Measurements from ENCODE around the gene ZNF880. TPM values are rescaled to one million over a fixed set of nuclear protein-coding genes. Genes with fewer than 3 reads are reported as not detected.

ZNF880 gene
- total RNA-seq = 20.9 and 25.3 TPM in 2 replicates
- polyA plus RNA-seq = 19.5 and 24.7 TPM in 2 replicates

DNA sequence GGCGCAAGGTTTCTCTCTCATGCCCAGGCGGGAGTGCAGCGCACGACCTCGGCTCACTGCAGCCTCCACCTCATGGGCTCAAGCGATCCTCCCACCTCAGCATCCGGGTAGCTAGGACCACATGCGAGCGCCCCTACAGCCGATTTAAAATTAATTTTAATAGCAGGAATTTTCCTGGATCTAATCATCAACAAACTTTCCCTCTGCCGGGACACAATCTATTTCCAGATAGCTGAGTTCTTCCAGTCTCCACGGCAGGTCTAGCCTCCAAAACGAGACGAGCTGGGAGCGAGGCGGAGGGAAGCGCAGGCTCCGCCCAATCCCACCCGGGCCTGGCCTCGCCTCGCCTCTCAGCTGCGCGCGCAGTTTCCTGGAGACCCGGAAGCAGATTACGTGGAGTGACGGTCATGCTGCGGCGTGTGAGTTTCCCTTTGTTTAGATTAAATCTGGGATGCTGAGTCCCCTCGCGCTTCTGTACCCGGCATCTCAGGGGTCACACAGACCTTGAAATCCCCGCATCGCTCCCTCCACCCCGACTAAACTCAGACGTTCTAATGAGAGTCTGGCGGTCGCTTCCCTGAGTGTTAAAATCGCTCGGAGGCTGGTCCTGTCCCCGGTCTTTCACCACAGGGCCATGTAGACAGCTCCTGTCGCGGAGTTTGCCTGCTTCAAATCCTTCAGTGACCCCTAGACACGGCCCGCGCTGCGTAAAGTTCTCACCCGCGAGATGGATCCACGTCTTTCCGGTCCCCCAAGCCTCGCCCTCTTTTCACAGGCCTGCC, at the start of gene ZNF880:
Gene ZNF880, plus strand, starts transcription at position 365 of the 782 bp plus-strand sequence. Its CDS starts 43 bp downstream, at position 408.
- Histone ChIP-seq H3K27me3 (no peaks in the 10 kb centered on the region), H3K4me1 (ENCODE audit: low read depth) (no peaks in the 10 kb centered on the region), H3K36me3 (peaks cover 18% of the 10 kb centered on the region), H3K4me3 (peak within 1 kb of the TSS; percentile 50), H3K27ac (peak within 1 kb of the TSS; percentile 96), H3K9me3 (ENCODE audit: low read depth) (peaks cover 7% of the 10 kb centered on the region)
- DNase-seq (ENCODE audit: low read depth in 1 of 2, low spot score in 1 of 2) = peak; percentile 89 to 96
- TF ChIP-seq, protein P1, sequence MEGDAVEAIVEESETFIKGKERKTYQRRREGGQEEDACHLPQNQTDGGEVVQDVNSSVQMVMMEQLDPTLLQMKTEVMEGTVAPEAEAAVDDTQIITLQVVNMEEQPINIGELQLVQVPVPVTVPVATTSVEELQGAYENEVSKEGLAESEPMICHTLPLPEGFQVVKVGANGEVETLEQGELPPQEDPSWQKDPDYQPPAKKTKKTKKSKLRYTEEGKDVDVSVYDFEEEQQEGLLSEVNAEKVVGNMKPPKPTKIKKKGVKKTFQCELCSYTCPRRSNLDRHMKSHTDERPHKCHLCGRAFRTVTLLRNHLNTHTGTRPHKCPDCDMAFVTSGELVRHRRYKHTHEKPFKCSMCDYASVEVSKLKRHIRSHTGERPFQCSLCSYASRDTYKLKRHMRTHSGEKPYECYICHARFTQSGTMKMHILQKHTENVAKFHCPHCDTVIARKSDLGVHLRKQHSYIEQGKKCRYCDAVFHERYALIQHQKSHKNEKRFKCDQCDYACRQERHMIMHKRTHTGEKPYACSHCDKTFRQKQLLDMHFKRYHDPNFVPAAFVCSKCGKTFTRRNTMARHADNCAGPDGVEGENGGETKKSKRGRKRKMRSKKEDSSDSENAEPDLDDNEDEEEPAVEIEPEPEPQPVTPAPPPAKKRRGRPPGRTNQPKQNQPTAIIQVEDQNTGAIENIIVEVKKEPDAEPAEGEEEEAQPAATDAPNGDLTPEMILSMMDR (IDR thresholded peaks at IDR 0.05; ENCODE audit: low read depth, low read length) = no peak

DNA sequence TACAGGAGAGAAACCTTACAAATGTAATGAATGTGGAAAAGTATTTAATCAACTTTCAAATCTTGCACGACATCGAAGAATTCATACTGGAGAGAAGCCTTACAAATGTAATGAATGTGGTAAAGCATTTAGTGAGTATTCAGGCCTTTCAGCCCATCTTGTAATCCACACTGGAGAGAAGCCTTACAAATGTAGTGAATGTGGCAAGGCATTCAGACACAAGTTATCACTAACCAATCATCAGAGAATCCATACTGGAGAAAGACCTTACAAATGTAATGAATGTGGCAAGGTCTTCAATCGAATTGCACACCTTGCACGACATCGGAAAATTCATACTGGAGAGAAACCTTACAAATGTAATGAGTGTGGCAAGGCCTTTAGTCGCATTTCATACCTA, 47.3 kb upstream of the ZNF880 start:
- Histone ChIP-seq H3K27me3 (no peaks in the 10 kb centered on the region), H3K4me1 (ENCODE audit: low read depth) (no peaks in the 10 kb centered on the region), H3K27ac (no peak overlapping the region), H3K36me3 (peaks cover 51% of the 10 kb centered on the region), H3K4me3 (no peak overlapping the region), H3K9me3 (ENCODE audit: low read depth) (peaks cover 13% of the 10 kb centered on the region)
- TF ChIP-seq, protein P1 (IDR thresholded peaks at IDR 0.05; ENCODE audit: low read depth, low read length) = no peak
- DNase-seq (ENCODE audit: low read depth in 1 of 2, low spot score in 1 of 2) = no peak

DNA sequence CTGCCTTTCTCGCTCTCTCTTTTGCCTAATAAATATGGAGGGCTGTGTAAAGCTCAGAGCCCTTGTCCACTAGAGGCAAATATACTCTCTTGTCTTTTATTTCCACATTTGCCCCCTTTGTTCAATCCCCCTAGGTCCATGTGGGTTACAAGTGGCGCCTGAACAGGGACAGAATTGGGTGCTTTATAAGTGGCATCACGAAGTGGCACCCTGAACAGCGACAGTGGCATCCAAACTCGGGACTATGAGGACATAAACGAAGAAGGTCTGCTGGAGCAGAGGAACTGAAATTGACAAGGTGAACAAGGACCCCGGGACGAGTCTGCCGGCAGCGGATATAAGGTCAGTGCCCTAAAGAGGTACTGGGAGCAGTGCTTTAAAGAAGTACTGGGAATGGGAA, 38.0 kb upstream of the ZNF880 start:
- H3K4me3 ChIP-seq = no peak overlapping the region
- TF ChIP-seq, protein P1 (IDR thresholded peaks at IDR 0.05; ENCODE audit: low read depth, low read length) = no peak
- H3K27ac ChIP-seq = no peak overlapping the region
- H3K4me1 ChIP-seq (ENCODE audit: low read depth) = no peaks in the 10 kb centered on the region
- no peaks in the 10 kb centered on the region for H3K27me3 ChIP-seq
- peak in 1 of 2 donors; percentile 20 for DNase-seq (ENCODE audit: low read depth in 1 of 2, low spot score in 1 of 2)
- H3K9me3 ChIP-seq (ENCODE audit: low read depth) = peaks cover 3% of the 10 kb centered on the region
- no peaks in the 10 kb centered on the region for H3K36me3 ChIP-seq

DNA sequence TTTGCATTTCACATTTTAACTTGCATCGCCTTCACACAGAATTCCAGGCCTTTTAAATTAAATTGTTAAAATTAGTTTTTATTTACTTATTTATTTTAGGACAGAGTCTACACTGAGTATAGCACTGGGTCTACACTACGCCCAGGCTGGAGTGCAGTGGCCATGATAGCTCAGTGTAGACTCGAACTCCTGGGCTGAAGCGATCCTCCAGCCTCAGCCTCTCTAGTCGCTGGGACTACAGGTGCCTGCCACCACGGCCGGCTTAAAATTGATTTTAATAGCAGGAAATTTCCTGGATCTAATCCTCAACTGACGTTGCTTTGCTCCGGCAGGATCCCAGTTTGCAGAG, 34.0 kb upstream of the ZNF880 start:
- Histone ChIP-seq H3K4me3 (peak overlapping the region; percentile 70), H3K4me1 (ENCODE audit: low read depth) (peaks cover 14% of the 10 kb centered on the region), H3K27ac (peak overlapping the region; percentile 92), H3K27me3 (no peaks in the 10 kb centered on the region), H3K9me3 (ENCODE audit: low read depth) (peaks cover 3% of the 10 kb centered on the region), H3K36me3 (no peaks in the 10 kb centered on the region)
- TF ChIP-seq, protein P1 (IDR thresholded peaks at IDR 0.05; ENCODE audit: low read depth, low read length) = no peak
- no peak for DNase-seq (ENCODE audit: low read depth in 1 of 2, low spot score in 1 of 2)

DNA sequence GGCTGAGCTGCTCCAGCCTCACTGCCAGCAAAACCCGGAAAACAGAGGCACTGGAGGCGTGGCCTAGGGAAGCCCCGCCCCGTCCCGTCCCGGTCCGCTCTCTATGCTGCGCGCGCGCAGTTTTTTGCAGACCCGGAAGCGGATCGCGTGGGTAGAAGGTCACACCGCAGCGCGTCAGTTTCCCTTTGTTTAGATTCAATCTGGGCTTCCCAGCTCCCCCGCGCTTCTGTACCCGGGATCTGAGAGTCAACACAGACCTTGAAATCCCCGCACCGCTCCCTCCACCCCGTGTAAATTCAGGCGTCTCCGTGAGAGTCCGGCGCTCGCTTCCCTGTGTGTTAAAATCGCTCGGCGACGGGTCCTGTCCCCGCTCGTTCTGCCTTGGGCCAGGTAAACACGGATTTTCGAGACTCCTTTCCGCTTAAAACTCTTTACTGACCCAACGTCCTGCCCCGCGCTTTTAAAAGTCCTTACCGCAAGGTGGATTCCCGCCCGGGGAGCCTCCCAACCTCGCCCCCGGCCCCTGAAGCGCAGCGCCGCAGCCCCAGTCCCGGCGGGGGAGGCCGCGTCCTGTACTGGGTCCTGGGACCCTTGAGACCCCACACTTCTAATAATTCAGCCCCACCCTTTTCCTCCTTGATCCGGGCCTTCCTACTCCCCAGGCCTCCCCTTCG, 33.5 kb upstream of the ZNF880 start, which contains the start of gene ZNF610:
Gene ZNF610, plus strand, starts transcription at position 127 of the 674 bp plus-strand sequence. CDS start 12,930 bp downstream, outside the sequence.
- H3K27ac ChIP-seq = peak within 1 kb of the TSS; percentile 92
- H3K4me1 ChIP-seq (ENCODE audit: low read depth) = peaks cover 14% of the 10 kb centered on the region
- no peaks in the 10 kb centered on the region for H3K36me3 ChIP-seq
- TF ChIP-seq, protein P1 (IDR thresholded peaks at IDR 0.05; ENCODE audit: low read depth, low read length) = no peak
- H3K4me3 ChIP-seq = peak within 1 kb of the TSS; percentile 70
- DNase-seq (ENCODE audit: low read depth in 1 of 2, low spot score in 1 of 2) = peak; percentile 90
- no peaks in the 10 kb centered on the region for H3K27me3 ChIP-seq
- H3K9me3 ChIP-seq (ENCODE audit: low read depth) = peaks cover 3% of the 10 kb centered on the region
